A549 (cell line): ENCODE results near the gene TGFBRAP1.

Source experiments
- BHLHE40 ChIP-seq: IDR thresholded peaks from 2 replicates; pipeline ENCODE4 v1.6.1; 2012; ENCODE audit warnings: low read depth, low read length, inconsistent platforms
- CHD2 ChIP-seq: fragments of 150-350 bp; IDR thresholded peaks from 2 replicates; pipeline ENCODE4 v1.6.1; 2014; ENCODE audit warnings: low read length; ENCODE audit not compliant: partially characterized antibody
- CHD4 ChIP-seq: fragments of 200-600 bp; sonication (generic); IDR thresholded peaks from 2 replicates; pipeline ENCODE4 v1.6.1; 2016; ENCODE audit warnings: antibody characterized with exemption, mild to moderate bottlenecking, borderline replicate concordance
- FOXS1 ChIP-seq: fragments of 250-450 bp; sonication (Bioruptor Pico); IDR thresholded peaks from 2 replicates; pipeline ENCODE4 v1.5.0; 2020; ENCODE audit warnings: mild to moderate bottlenecking, moderate library complexity
- JUNB ChIP-seq: fragments of >200 bp; sonication (Bioruptor Twin); formaldehyde crosslinking; IDR thresholded peaks from 2 replicates; pipeline ENCODE4 v1.6.1; 2016
- POLR2A ChIP-seq: IDR thresholded peaks from 2 replicates; pipeline ENCODE4 v1.6.1; 2012; ENCODE audit warnings: mild to moderate bottlenecking, low read length
- RAD21 ChIP-seq, 2 experiments: fragments of >200 bp in 1 of 2; sonication (Bioruptor Twin) in 1 of 2; formaldehyde crosslinking in 1 of 2; IDR thresholded peaks in 1 of 2; conservative IDR thresholded peaks in 1 of 2; 2 replicates in 1 of 2; 3 replicates in 1 of 2; pipeline ENCODE4 v1.6.1; 2012 to 2018; ENCODE audit warnings: inconsistent platforms in 1 of 2
- SMC3 ChIP-seq: fragments of >200 bp; sonication (Bioruptor Twin); formaldehyde crosslinking; IDR thresholded peaks from 3 replicates; pipeline ENCODE4 v1.6.1; 2018; ENCODE audit warnings: inconsistent platforms
- ZNF302 ChIP-seq: fragments of 250-450 bp; sonication (Bioruptor Pico); IDR thresholded peaks from 2 replicates; pipeline ENCODE4 v1.9.0; 2021; ENCODE audit warnings: inconsistent platforms, mild to moderate bottlenecking, moderate library complexity
- TF ChIP-seq, protein P1 (sequence below): fragments of >200 bp; sonication (Bioruptor Twin); formaldehyde crosslinking; IDR thresholded peaks from 3 replicates; pipeline ENCODE4 v1.5.1; 2016
- TF ChIP-seq, protein P2 (sequence below): fragments of >200 bp; sonication (Bioruptor Twin); formaldehyde crosslinking; IDR thresholded peaks from 3 replicates; pipeline ENCODE4 v1.6.1; 2016

DNA sequence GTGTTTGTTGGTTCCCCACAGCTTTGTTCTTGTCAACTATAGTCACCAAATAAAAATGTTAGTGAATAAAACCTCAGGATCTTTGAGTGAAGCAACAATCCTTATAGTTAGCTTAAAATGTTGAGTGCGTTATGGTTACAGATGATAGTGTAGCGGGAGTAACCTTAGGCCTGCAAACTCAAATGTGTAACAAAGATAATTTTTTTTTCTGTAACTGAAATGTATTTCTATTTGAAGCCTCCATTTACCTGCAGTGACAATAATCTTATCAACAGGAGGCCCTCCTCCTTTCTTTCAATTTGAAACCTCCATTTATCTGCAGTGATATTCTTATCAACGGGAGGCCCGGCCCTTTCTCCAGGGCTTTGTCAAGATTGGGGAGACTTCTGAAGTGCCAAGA lies 4.7 kb upstream of the TGFBRAP1 start:
- TF ChIP-seq, protein P1, sequence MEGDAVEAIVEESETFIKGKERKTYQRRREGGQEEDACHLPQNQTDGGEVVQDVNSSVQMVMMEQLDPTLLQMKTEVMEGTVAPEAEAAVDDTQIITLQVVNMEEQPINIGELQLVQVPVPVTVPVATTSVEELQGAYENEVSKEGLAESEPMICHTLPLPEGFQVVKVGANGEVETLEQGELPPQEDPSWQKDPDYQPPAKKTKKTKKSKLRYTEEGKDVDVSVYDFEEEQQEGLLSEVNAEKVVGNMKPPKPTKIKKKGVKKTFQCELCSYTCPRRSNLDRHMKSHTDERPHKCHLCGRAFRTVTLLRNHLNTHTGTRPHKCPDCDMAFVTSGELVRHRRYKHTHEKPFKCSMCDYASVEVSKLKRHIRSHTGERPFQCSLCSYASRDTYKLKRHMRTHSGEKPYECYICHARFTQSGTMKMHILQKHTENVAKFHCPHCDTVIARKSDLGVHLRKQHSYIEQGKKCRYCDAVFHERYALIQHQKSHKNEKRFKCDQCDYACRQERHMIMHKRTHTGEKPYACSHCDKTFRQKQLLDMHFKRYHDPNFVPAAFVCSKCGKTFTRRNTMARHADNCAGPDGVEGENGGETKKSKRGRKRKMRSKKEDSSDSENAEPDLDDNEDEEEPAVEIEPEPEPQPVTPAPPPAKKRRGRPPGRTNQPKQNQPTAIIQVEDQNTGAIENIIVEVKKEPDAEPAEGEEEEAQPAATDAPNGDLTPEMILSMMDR, result no peak
- no peak for TF ChIP-seq POLR2A
- TF ChIP-seq RAD21 (conservative IDR thresholded peaks at IDR 0.05 in 1 of 2, IDR thresholded peaks at IDR 0.05 in 1 of 2), result no peak
- no peak for TF ChIP-seq SMC3
- no peak for TF ChIP-seq FOXS1 (CRISPR knock-in tag)
- no peak for TF ChIP-seq CHD2
- no peak for TF ChIP-seq JUNB
- TF ChIP-seq, protein P2, sequence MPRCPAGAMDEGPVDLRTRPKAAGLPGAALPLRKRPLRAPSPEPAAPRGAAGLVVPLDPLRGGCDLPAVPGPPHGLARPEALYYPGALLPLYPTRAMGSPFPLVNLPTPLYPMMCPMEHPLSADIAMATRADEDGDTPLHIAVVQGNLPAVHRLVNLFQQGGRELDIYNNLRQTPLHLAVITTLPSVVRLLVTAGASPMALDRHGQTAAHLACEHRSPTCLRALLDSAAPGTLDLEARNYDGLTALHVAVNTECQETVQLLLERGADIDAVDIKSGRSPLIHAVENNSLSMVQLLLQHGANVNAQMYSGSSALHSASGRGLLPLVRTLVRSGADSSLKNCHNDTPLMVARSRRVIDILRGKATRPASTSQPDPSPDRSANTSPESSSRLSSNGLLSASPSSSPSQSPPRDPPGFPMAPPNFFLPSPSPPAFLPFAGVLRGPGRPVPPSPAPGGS, result no peak
- TF ChIP-seq CHD4, result no peak
- no peak for TF ChIP-seq BHLHE40
- TF ChIP-seq ZNF302, result no peak
